GM21737 (cell line): ENCODE results near the gene XRCC3.

Source experiments
- ATAC-seq: cut with Tn5 transposase; IDR thresholded peaks from one replicate; pipeline ENCODE4 v1.9.1; 2021; ENCODE audit warnings: mild to moderate bottlenecking, moderate library complexity; ENCODE audit not compliant: unreplicated experiment

XRCC3 gene

DNA sequence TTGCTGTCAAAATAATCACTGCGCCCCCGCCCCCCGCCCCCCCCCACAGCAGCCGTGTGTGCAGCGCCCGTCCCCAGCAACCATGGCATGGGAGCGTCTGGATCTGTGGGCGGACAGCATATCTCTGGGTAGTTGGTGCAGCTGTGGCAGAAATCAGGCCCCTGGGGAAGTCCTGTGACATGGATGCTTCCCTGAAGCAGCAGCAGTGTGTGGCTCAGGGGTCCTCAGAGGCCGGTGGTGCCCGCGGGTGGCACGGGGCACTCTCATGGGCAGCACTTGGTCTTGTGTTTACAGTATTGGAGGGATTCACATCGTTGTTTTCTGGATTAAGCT lies 19.2 kb downstream of the XRCC3 start:
- ATAC-seq, result no peak

DNA sequence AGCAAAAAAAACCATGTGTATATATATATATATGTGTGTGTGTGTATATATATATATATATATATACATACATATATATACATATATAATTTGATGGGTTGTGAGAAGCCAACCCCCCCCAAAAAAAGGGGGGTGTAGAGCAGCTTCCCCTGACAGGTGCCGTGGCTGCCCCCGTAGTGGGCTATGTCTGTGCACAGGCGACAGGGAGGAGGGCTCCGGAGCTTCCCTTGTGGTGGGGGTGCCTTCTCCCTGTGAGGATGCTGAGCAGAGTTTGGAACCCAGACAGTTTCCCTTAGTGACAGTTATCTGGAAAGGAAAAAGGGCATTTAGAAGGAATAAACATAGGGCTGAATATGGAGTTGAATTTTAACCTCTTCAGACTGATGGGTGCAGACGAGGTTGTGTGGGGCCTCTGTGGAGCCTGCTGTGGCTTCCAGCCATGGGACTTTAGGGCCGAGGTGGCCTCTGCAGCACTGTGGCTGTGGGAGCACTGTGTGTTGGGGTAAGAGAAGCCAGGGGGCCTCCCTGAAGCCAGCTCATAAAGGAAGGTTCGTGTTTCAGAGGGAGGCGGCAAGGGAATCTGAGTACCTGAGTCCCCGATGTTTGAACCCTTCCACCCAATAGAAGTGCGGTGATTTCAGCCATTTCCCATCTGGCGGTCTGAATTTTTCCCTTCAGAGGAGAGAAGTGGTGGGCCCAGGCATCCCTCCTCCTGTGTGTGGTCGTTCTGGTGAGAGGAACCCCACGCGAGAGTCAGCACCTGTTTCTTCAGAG lies 19.8 kb downstream of the XRCC3 start:
- ATAC-seq, result no peak

DNA sequence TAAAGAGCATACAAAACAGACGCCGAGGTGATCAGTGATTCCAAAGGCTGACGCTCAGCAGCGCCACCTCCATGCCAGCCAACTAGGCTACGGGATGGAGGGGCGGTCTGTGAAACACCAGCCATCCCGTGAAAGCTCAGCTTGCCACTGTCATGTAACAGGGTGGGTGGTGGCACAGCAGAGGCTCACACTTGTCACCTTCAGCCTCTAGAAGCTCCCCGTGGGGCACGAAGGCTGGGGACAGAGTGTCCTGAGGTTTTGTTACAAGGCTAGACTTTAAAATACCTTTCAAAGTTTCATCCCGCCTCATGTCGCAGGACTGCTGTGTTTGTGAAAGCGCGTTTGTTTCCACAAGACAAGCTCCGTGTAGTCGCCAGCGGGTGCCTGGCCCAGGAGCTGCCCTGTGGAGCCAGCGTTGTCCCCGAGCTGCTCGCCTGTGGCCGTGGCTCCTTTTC lies 20.7 kb downstream of the XRCC3 start:
- no peak for ATAC-seq

DNA sequence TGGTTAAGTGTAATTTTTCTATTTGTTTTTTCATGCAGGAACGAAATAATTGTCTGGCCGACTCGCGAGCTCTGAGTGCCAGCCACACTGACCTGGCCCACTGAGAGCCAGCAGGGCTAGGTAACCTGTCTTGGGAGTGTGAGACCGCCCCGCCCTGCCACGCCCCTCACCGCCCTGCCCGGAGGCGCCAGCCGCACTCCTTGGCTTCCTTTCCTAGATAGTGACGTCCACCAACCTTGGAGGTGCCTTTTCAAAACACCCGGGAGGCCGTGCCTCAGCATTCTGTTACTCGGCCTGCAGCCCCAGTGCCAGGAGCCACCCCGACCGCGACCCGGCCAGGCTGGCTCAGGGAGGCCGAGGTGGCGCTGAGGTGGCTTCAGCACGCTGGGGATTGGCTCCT lies 21.7 kb downstream of the XRCC3 start:
- no peak for ATAC-seq

DNA sequence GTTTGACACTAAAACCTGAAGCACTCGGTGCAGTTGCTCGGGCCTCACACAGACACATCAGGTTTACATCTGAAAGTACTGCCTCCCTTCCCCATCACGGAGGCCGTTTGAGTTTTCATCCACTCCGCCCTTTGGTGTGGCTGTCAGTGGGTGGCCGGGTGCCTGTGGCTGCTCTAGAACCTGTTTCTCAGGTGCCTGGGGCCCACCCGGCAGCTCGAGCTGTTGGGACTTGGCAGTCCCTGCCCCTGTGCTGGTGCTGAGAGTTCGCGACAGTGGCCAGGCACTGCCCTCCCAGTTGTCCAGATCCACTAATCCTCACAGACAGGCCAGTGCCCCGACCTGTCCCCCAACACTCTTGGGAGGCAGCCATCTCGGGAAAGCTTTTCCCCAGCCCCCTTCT lies 22.4 kb downstream of the XRCC3 start:
- ATAC-seq, result no peak

DNA sequence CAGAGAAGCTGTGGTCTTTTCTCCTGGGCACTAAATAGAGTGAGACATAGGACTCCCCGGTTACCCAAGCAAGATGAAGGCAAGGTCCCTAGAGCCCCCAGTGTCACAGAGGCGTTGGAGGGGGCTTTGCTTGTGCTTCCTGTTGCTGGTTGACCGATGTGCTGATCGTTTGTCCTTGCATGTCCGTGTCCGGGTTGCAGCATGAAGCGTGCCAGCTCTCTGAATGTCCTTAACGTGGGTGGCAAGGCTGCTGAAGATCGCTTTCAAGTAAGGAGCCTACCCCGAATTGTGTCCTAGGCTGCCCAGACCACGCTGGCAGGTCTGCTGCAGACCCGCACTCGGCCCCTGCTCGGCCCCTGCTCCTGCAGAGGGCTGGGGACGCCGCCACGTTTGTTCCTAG lies 23.1 kb downstream of the XRCC3 start:
- peak; percentile 15 for ATAC-seq

DNA sequence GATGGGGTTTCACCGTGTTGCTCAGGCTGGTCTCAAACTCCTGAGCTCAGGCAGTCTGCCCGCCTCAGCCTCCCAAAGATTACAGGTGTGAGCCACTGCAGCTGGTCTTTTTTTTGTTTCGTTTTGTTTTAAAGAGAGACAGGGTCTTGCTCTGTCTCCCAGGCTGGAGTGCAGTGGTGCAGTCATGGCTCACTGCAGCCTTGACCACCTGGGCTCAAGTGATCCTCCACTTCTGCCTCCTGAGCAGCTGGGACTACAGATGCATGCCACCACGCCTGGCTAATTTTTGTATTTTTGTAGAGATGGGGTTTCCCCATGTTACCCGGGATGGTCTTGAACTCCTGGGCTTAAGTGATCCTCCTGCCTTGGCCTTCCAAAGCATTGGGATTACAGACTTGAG lies 23.6 kb downstream of the XRCC3 start:
- peak; percentile 49 for ATAC-seq

DNA sequence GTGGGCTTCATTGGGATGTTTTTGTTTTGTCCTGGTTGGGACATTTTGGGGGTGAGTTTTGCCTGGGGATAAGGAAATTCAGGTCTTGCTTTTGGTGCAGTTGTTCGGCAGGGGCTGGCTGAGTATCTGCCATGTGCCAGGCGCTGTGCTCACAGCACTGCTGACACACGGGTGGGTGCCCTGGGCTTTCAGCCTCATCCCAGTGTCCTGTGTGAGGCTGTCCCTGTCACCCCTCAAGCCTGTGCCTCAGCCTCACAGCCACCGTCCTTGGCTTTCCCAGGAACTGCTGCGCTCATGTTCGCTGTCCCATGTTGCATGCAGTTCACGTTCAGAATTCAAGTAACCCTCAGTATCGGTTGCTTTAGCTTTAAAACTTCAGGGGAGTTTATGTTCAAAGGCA lies 24.9 kb downstream of the XRCC3 start:
- no peak for ATAC-seq

DNA sequence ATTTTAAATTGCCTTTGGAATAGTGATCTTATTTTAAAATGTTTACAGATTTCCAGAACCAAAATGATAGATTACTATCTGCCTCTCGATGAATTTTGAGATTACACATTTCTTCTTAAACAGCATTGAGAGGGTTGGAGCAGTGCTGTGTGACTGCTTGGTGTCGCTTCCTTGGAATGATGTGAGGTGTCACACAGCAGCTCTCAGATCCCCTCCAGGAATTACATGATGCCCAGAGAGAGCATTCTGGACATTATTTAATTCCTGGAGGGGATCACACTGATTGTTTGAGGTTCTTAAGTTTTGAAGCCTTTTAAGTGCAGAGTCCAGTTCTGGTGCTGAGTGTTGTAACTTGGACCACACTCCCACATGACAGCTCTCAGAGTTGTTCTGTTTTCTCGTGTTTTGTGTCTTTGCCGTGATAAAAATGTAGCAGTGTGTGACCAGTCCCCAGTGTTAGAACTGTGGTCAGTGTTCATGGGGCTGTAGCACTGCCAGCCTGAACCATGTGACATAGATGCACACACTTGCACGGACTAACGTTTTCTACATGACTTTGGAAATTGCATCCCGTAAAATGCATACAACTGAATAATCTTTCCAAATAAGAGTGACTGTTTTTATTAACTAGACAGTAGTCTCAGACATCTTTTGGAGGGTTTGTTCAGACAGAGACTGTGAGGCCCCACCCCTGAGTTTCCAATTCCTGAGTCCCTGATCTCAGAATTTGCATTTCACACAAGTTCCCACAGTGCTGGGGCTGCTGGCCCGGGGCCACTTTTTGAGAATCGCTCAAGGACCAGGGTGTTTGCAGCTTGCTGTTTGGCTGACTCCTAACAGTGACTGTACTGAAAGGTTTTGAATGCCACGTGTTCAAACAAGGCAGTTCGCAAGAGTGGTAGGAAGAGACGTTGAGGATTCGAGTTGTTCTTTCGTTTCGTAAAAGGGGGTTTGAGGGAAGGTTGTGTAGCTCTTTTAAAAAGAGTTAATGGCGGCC lies 26.0 kb downstream of the XRCC3 start:
- peak; percentile 44 for ATAC-seq

DNA sequence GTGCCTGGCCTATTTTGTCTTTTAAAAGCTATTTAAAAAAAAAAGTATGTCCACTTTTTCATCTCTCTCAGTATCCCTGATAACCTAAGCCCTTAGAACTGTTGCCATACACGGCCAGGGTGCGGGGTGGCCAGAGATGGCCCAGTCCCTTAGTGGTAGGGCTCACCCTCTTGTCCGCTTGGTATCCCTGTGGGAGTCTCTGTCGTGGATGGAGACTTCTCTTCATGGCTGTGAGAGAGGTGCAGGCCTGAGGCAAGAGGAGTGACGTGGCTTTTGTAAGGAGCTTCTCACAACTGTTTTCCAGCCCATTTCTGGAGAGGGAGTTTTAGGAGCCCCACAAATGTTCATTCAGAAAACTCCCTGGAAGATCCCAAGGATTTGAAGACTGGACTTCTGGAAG lies 26.8 kb downstream of the XRCC3 start:
- no peak for ATAC-seq

DNA sequence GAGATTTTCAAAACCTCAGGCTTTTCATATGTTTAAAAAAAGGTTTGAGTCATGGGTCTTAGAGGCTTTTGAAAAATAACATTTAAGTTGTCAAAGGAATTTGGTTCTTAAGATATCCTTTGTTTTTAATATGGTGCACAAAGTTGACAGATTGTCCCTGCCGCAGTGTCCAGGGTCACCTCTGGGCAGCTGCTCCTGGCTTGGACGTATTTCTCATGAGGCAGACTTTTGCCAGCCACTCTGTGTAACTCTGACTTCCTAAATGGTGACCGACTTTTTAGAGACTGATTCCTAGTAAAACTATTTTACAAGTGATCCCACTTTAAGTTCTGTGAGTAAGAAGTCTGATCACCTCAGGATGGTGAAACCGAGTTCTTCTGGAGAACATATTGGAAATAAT lies 27.5 kb downstream of the XRCC3 start:
- ATAC-seq, result no peak

DNA sequence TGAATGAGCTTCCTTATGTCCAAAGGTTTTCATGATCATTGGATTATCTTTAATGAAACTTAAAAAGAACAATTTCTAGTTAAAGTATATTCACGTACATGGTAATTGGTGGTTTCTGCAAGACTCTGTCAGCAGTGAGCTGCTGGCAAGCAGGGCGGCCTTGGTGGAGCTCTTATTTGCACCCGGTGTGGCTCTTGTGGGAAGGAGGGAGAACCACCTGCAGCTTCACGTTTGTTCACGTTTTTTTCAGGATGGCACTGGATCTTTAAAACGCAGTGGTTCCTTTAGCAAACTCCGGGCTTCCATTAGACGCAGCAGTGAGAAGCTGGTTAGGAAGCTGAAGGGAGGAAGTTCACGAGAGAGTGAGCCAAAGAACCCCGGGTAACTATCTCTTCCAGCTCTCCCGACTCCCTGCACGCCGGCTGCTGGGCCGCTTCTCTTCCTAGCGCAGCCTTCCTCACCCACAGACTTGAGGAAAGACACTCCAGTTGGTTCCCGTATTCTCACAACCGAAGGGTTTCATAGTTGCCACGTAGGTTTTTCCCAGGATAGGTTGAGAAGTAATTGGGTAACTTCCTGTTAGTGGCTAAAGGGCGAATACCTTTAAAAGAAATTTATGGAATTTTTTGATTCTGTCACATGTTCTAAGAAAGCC lies 28.3 kb downstream of the XRCC3 start:
- ATAC-seq, result no peak

DNA sequence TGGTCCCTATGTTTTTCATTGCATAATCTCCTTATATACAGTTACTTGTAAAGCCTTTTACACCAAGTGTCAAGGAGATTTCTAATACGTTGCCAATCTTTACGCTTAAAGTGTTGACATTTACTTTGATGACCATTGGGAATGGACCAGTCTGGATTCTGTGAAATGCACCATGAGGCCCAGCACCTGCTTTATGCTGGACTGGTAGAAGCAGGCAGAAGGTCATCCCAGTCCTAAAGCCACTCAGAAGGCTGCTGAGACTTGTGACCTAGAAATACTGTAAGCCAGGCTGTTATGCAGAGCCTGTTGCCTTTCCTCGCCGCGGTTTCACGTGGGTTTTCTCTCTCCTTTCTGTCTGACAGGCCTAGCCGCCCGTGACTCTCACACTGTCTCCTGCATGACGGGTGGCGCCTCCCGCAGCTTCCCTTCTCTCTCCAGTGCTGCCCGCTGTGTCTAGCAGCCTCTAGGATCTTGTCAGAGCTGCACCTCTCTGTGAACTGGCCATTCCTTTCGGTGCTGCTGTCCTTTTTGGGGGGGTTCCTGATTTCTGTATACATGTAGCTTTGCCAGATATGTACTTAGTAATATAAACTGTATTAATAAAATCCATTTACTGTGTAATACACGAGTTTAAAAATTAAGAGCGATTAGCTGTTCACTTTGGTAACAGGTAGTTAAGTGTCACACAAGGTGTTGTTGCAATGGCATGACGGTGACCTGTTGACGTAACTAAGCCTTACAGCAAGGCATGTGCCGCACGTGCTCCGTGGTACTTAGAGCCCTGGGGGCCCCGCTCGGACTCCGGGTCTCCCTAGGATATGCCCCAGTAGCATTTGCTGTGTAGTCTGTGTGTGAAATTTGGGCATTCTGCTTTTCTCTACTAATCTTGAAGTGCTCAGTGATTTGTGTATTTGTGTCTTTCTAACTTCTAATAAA lies 29.7 kb downstream of the XRCC3 start:
- ATAC-seq, result no peak

DNA sequence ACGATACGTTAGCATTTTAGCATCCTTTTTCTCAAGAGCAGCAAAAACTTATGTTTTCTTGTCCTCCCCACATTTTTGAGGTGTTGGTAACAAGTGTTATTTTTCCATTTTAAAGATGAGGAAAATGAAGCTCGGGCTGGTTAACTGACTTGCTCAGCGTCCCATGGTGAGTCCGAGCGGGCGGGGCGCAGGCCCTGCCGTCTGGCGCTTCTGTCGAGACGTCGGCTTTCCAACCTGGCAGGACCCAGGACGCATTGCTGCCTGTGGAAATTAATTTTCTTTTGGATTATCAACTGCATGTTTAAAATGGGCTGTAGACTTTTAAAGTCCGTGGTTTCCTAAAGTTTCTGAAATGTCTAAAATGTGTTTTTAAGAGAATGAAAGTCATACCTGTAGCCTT lies 30.4 kb downstream of the XRCC3 start:
- no peak for ATAC-seq

DNA sequence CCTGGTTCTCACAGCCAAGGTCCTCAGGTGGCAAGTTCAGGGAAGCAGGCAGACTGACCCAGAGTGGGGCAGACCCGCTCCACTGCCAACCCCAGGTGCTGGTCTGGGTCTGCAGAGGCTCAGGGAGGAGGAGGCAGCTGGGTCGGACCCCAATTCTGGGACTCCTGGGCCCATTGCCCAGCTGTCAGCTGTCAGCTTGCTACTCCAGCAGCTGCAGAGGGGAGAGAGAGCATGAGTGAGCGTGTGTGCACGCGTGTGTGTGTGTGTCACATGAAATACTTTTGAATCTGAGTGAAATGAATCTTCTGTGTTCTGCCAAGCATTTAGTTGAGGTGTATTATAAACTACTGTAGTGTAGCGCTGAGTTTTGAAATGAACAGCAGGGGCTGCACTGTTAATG lies 30.8 kb downstream of the XRCC3 start:
- ATAC-seq, result no peak

DNA sequence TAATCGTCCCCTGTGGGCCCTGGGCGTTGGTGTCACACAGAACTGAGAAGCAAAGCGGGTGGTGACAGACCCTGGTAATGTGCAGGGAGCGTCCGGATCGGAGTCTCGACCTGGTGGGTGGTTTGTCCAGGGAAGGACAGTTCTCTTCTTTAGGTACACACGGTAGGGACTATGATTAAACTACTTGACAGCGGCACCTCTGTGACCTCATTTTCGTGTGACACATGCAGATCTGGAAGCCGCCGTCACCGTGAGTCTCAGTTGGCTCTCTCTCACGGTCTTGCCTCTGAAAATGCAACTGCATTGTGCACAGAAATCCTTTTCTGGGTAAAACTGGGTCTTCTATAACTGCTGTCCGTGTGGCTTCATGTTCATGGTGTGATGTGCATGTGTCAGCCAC lies 32.1 kb downstream of the XRCC3 start:
- no peak for ATAC-seq

DNA sequence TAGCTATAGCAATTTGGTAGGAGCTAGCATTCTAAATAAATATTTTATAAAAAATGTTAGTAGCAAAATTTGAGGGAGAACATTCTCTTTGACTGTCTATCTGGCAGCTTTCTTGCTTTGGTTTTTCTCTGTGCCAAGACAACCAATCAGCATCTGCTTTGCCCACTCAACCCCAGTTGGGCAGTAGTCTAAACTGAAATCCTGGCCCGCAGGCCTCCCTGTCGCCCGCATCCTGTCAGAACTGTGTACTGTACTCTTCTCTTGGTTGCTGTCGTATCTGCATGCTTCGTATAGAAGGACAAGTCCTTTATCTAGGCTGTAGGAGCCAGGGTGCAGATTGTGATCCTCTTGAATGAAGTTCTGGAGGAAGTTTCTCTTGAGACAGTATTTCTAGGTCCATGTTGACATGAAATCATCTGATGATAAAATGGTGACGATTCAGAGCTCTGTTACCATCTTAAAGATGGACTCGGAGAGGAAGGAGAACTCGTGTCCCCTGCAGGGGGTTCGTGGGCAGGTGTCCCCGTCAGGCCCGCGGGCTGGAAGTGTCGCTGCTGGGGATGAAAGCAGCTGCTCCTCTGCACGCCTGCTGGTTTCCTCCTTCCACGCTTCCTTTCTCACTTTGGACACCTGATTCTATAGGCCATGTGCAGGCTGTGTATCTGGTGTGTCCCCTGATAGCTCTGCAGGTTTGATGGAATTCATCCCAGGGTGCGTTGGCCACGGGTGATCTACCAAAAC lies 34.6 kb downstream of the XRCC3 start:
- no peak for ATAC-seq

DNA sequence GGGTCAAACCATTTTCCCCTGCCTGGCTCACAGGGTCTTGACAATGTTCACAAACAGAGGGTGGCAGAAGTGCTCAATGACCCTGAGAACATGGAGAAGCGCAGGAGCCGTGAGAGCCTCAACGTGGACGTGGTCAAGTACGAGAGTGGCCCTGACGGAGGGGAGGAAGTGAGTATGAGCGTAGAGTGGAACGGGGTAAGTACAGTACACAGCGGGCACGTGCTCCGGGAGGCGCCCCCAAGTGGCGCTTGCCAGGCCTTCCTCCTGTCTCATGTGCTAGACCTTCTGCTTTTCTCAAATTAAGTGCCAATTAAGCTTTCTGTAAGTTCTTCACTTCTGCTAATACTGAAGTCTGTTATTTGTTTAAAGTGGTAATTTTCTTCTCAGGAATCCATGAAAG lies 35.9 kb downstream of the XRCC3 start:
- ATAC-seq, result peak; percentile 75

DNA sequence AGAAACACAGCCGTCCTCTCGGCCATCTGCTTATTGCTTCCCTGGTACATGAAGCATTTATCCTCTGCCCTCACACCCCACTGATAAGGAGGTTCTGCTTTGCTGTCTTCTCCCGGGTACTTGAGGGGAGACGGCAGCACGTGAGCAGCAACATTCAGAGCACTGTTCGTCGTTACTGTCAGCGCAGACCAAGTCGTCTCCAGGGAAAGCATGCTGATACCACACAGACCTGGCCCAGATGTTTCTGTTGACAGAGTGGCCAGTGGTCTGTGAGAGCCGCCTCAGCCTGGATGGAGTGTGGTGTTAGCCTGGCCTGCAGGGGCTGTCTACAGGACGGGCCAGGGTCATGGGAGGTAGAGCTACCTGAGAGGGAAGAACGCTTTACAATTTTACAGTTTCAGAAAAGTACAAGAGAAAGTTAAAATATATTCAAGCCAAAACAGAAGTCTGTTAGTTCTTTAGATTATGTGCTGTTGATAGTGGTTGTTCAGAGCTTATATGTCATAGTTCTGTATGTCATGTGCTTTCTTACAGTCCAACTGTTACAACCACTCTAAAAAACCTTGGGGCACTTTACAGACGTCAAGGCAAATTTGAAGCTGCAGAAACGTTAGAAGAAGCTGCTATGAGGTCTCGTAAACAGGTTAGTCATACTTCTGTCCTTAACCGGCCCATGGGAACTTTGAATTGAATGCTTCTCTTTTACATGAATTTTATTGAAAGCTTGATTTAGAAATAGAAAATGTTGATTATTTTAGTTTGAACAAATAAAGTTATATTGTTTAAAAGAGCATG lies 38.2 kb downstream of the XRCC3 start:
- no peak for ATAC-seq
